H1 (cell line): ENCODE results near the gene RILPL1. TPM values are rescaled to one million over a fixed set of nuclear protein-coding genes. Genes with fewer than 3 reads are reported as not detected.

ENCODE experiments used
- CTCF ChIA-PET: fragments of 300-600 bp; sonication (Branson Sonifier 250); formaldehyde crosslinking; loops from one replicate; lab custom pipeline; 2021; ENCODE audit not compliant: partially characterized antibody; lab: Charles Lee
- POLR2A ChIA-PET: fragments of 300-600 bp; sonication (Branson Sonifier 250); formaldehyde crosslinking; loops from one replicate; lab custom pipeline; 2021; ENCODE audit warnings: inconsistent platforms; ENCODE audit not compliant: partially characterized antibody; lab: Charles Lee
- DNase-seq, 2 experiments: peaks; one replicate each; pipeline versions ENCODE4 v3.0.0 to v3.0.0-alpha.2; 2010 to 2022; ENCODE audit warnings: low spot score in 2 of 2, low read depth in 1 of 2, mixed read lengths in 1 of 2
- FAIRE-seq: peaks from 2 replicates; lab custom pipeline; 2011; peaks lifted over from hg19 to GRCh38; lab: Jason Lieb, UNC
- H2AFZ ChIP-seq: 2 replicates; pipeline ENCODE4 v1.8.1; 2012; ENCODE audit warnings: low read length, inconsistent platforms
- H2AK5ac ChIP-seq: 2 replicates; pipeline ENCODE4 v1.6.1; 2013; ENCODE audit warnings: low read depth, low read length
- H2BK120ac ChIP-seq: replicated peaks from 2 replicates; pipeline ENCODE3; 2013; ENCODE audit warnings: low read depth, low read length, inconsistent platforms
- H2BK12ac ChIP-seq: 2 replicates; pipeline ENCODE4 v1.6.1; 2013; ENCODE audit warnings: low read depth, low read length
- H2BK15ac ChIP-seq: 2 replicates; pipeline ENCODE4 v1.6.1; 2013; ENCODE audit warnings: low read length
- H2BK20ac ChIP-seq: 2 replicates; pipeline ENCODE4 v1.6.1; 2013; ENCODE audit warnings: low read length
- H2BK5ac ChIP-seq: 2 replicates; pipeline ENCODE4 v1.6.1; 2013; ENCODE audit warnings: low read depth, low read length
- H3K14ac ChIP-seq: 2 replicates; pipeline ENCODE4 v1.6.1; 2013; ENCODE audit warnings: inconsistent platforms; ENCODE audit not compliant: insufficient read length
- H3K18ac ChIP-seq: 2 replicates; pipeline ENCODE4 v1.6.1; 2013; ENCODE audit warnings: low read length; ENCODE audit errors: extremely low read depth
- H3K23ac ChIP-seq: 2 replicates; pipeline ENCODE4 v1.6.1; 2013; ENCODE audit warnings: inconsistent platforms; ENCODE audit not compliant: insufficient read length
- H3K23me2 ChIP-seq: 2 replicates; pipeline ENCODE4 v1.6.1; 2013; ENCODE audit warnings: low read depth, low read length
- H3K27ac ChIP-seq: 2 replicates; pipeline ENCODE4 v1.6.1; 2011; ENCODE audit warnings: low read depth, low read length, inconsistent platforms
- H3K27me3 ChIP-seq, 4 experiments: replicated peaks in 1 of 4; 1 replicate in 1 of 4; 2 replicates in 3 of 4; pipeline versions ENCODE4 v1.6.1 to v1.8.1; 2011 to 2013; ENCODE audit warnings: low read length in 3 of 4, mild to moderate bottlenecking in 3 of 4, inconsistent platforms in 2 of 4, mixed read lengths in 2 of 4, moderate library complexity in 1 of 4; ENCODE audit not compliant: control insufficient read depth in 3 of 4, insufficient read depth in 3 of 4; ENCODE audit errors: extremely low read depth in 1 of 4
- H3K36me3 ChIP-seq, 4 experiments: 2 replicates each; pipeline versions ENCODE4 v1.6.1 to v1.8.1; 2011 to 2013; ENCODE audit warnings: mild to moderate bottlenecking in 4 of 4, low read length in 3 of 4, moderate library complexity in 2 of 4, control low read depth in 1 of 4, inconsistent platforms in 1 of 4; ENCODE audit not compliant: insufficient read depth in 4 of 4, control insufficient read depth in 2 of 4
- H3K4ac ChIP-seq: replicated peaks from 2 replicates; pipeline ENCODE3; 2013; ENCODE audit warnings: low read length, low read depth, mixed read lengths, inconsistent platforms; ENCODE audit not compliant: insufficient read length
- H3K4me1 ChIP-seq, 4 experiments: replicated peaks in 1 of 4; 1 replicate in 1 of 4; 2 replicates in 3 of 4; pipeline versions ENCODE4 v1.6.1 to v1.8.1; 2011 to 2013; ENCODE audit warnings: low read length in 3 of 4, inconsistent platforms in 2 of 4, mixed read lengths in 1 of 4; ENCODE audit not compliant: insufficient read depth in 4 of 4, control insufficient read depth in 3 of 4
- H3K4me2 ChIP-seq, 2 experiments: 2 replicates each; pipeline versions ENCODE4 v1.6.1 to v1.8.1; 2011 to 2013; ENCODE audit warnings: low read depth in 2 of 2, low read length in 2 of 2, control low read depth in 1 of 2, inconsistent platforms in 1 of 2, mild to moderate bottlenecking in 1 of 2; ENCODE audit not compliant: insufficient read depth in 1 of 2
- H3K4me3 ChIP-seq, 4 experiments: fragments of 200-600, 300-600 bp in 1 of 4; sonication (generic), shearing (Covaris generic), sonication (Bioruptor Twin) in 1 of 4; 2 replicates each; pipeline versions ENCODE4 v1.5.1 to v1.8.1; 2011 to 2016; ENCODE audit warnings: low read length in 4 of 4, low read depth in 3 of 4, control low read depth in 2 of 4, inconsistent platforms in 2 of 4, mild to moderate bottlenecking in 2 of 4, mixed read lengths in 1 of 4, moderate library complexity in 1 of 4; ENCODE audit not compliant: insufficient read depth in 2 of 4; ENCODE audit errors: extremely low read depth in 1 of 4
- H3K56ac ChIP-seq: replicated peaks from 2 replicates; pipeline ENCODE3; 2013; ENCODE audit warnings: low read depth, mild to moderate bottlenecking, mixed read lengths, low read length, inconsistent platforms; ENCODE audit not compliant: insufficient read length
- H3K79me1 ChIP-seq: 2 replicates; pipeline ENCODE4 v1.6.1; 2013; ENCODE audit warnings: low read depth, low read length, control low read depth
- H3K79me2 ChIP-seq, 2 experiments: 2 replicates each; pipeline versions ENCODE4 v1.6.1 to v1.8.1; 2012 to 2013; ENCODE audit warnings: low read length in 2 of 2, mild to moderate bottlenecking in 2 of 2, inconsistent platforms in 1 of 2; ENCODE audit not compliant: insufficient read depth in 2 of 2, control insufficient read depth in 1 of 2
- H3K9ac ChIP-seq, 4 experiments: replicated peaks in 1 of 4; 1 replicate in 1 of 4; 2 replicates in 3 of 4; pipeline versions ENCODE4 v1.6.1 to v1.8.1; 2011 to 2013; ENCODE audit warnings: low read depth in 3 of 4, low read length in 3 of 4, control low read depth in 2 of 4, mild to moderate bottlenecking in 2 of 4, moderate library complexity in 2 of 4, inconsistent platforms in 1 of 4; ENCODE audit errors: extremely low read depth in 1 of 4
- H3K9me3 ChIP-seq, 2 experiments: 2 replicates each; pipeline versions ENCODE4 v1.6.1 to v1.8.1; 2012 to 2013; ENCODE audit warnings: mild to moderate bottlenecking in 2 of 2, moderate library complexity in 2 of 2, control low read depth in 1 of 2, inconsistent platforms in 1 of 2, low read depth in 1 of 2, low read length in 1 of 2, mixed read lengths in 1 of 2; ENCODE audit not compliant: insufficient read depth in 2 of 2
- H4K20me1 ChIP-seq, 2 experiments: replicated peaks in 1 of 2; 2 replicates each; pipeline versions ENCODE3 to v1.8.1; 2011 to 2013; ENCODE audit warnings: inconsistent platforms in 2 of 2, low read length in 2 of 2, mild to moderate bottlenecking in 1 of 2; ENCODE audit not compliant: insufficient read depth in 2 of 2, control insufficient read depth in 1 of 2
- H4K5ac ChIP-seq: 2 replicates; pipeline ENCODE4 v1.6.1; 2013; ENCODE audit warnings: low read length, low read depth, mixed read lengths, inconsistent platforms; ENCODE audit not compliant: insufficient read length
- H4K8ac ChIP-seq: 2 replicates; pipeline ENCODE4 v1.8.0; 2013; ENCODE audit warnings: mild to moderate bottlenecking, moderate library complexity, low read length, inconsistent platforms; ENCODE audit not compliant: insufficient read depth; ENCODE audit errors: extremely low read depth
- H4K91ac ChIP-seq: replicated peaks from 2 replicates; pipeline ENCODE3; 2013; ENCODE audit warnings: low read length, mixed read lengths, inconsistent platforms; ENCODE audit not compliant: insufficient read length
- CBX5 ChIP-seq: fragments of 300-800, 300-1000 bp; sonication (generic); IDR thresholded peaks from 2 replicates; pipeline ENCODE4 v1.7.1; 2016; ENCODE audit warnings: antibody characterized with exemption, low read length, low read depth
- CTCF ChIP-seq, 3 experiments: IDR thresholded peaks; 1 replicate in 2 of 3; 2 replicates in 1 of 3; pipeline versions ENCODE4 v1.5.1 to v1.6.1; 2011; ENCODE audit warnings: low read length in 3 of 3, mild to moderate bottlenecking in 3 of 3, inconsistent platforms in 2 of 3, low read depth in 1 of 3, moderate library complexity in 1 of 3; ENCODE audit not compliant: insufficient read depth in 1 of 3; ENCODE audit errors: control extremely low read depth in 1 of 3
- FOSL1 ChIP-seq: IDR thresholded peaks from 2 replicates; pipeline ENCODE4 v1.6.1; 2011; ENCODE audit warnings: mild to moderate bottlenecking, low read depth, low read length, moderate library complexity; ENCODE audit not compliant: insufficient read depth
- HDAC2 ChIP-seq, 2 experiments: fragments of 300-600 bp in 1 of 2; sonication (generic) in 1 of 2; IDR thresholded peaks; 2 replicates each; pipeline ENCODE4 v1.6.1; 2011 to 2012; ENCODE audit warnings: low read depth in 2 of 2, low read length in 2 of 2, mild to moderate bottlenecking in 2 of 2, moderate library complexity in 2 of 2, borderline replicate concordance in 1 of 2, inconsistent platforms in 1 of 2
- HDAC6 ChIP-seq: IDR thresholded peaks from one replicate; pipeline ENCODE4 v1.7.1; 2012; ENCODE audit warnings: low read depth, mild to moderate bottlenecking, inconsistent platforms, low read length, moderate library complexity
- POU5F1 ChIP-seq: IDR thresholded peaks from 2 replicates; pipeline ENCODE4 v1.6.1; 2011; ENCODE audit warnings: low read depth, mild to moderate bottlenecking, low read length, moderate library complexity
- RBBP5 ChIP-seq: IDR thresholded peaks from 2 replicates; pipeline ENCODE4 v1.7.1; 2012; ENCODE audit warnings: low read depth, mild to moderate bottlenecking, inconsistent platforms, low read length, moderate library complexity, borderline replicate concordance
- RFX5 ChIP-seq: IDR thresholded peaks from 2 replicates; pipeline ENCODE4 v1.6.1; 2011; ENCODE audit warnings: low read depth, low read length, improper control_type of control experiment, borderline replicate concordance
- WGBS, 2 experiments: shearing (Covaris generic) in 1 of 2; methylation state at CpG; one replicate each; pipeline versions ENCODE4 v1.1.6 to v1.1.7; 2013 to 2015; ENCODE audit warnings: low lambda C conversion rate in 2 of 2, mixed read lengths in 2 of 2, inconsistent platforms in 1 of 2, low coverage in 1 of 2, missing lambda C conversion rate in 1 of 2; ENCODE audit not compliant: insufficient replicate concordance in 2 of 2, insufficient coverage in 1 of 2, insufficient read length in 1 of 2; ENCODE audit errors: extremely low coverage in 1 of 2, missing lambda C conversion rate in 1 of 2; 5-methylcytosine and 5-hydroxymethylcytosine counted together
- polyA plus RNA-seq, 7 experiments: library from polyadenylated mRNA; depleted of rRNA in 3 of 7; stranded (reverse) in 5 of 7; unstranded in 2 of 7; fragments of >200 nt in 5 of 7; fragments of 200-250 nt in 2 of 7; gene quantifications; 1 replicate in 5 of 7; 2 replicates in 1 of 7; 4 replicates in 1 of 7; pipeline versions ENCODE4 v1.2.1 to v1.2.3, GENCODE V29; 2011 to 2013; ENCODE audit warnings: missing spikeins in 2 of 7, mixed read lengths in 2 of 7
- total RNA-seq: library from RNA; stranded (reverse); fragmentation: NEBNext Ultra II Directional; extraction: Animal tissue kit (Norgen Biotek cat#: 25700); gene quantifications from 2 replicates; pipeline ENCODE4 v1.2.1, GENCODE V29; 2021

Gene RILPL1
- total and polyA plus RNA-seq, 2 of the 8 experiments (the other 6 are each of a cell fraction or from before 2014, with no cell fraction given): 6.7 to 9.4 TPM

- H2AFZ ChIP-seq: no peak overlapping the region
- H4K5ac ChIP-seq: no peak overlapping the region
- H4K8ac ChIP-seq: no peak overlapping the region
- peaks cover 11% of the 10 kb centered on the region; the same call in 1 of the 2 replicates for H3K23me2 ChIP-seq
- no peak overlapping the region for H3K23ac ChIP-seq
- H3K79me1 ChIP-seq: no peaks in the 10 kb centered on the region
- H2BK5ac ChIP-seq: no peak overlapping the region
- H4K91ac ChIP-seq: no peak overlapping the region
- H3K36me3 ChIP-seq: no peaks in the 10 kb centered on the region
- H2BK20ac ChIP-seq: no peak overlapping the region
- no peak overlapping the region for H3K4me3 ChIP-seq
- no peak overlapping the region for H3K14ac ChIP-seq
- no peak overlapping the region for H3K56ac ChIP-seq
- peaks cover 0 to 6% of the 10 kb centered on the region in 2 experiments for H4K20me1 ChIP-seq
- DNase-seq (no peak), FAIRE-seq (no peak)
- no peak overlapping the region for H3K27ac ChIP-seq
- no peak overlapping the region for H2BK120ac ChIP-seq
- no peak overlapping the region for H3K9ac ChIP-seq
- CTCF ChIA-PET: interaction anchor here (1.1 kb wide), 1 partner anchor 10 kb away, joined by 3 read pairs; no protein-coding TSS in a partner anchor
- H3K27me3 ChIP-seq: peaks cover 0 to 4% (median 0%) of the 10 kb centered on the region in 4 experiments; a peak in 3 of 7 replicates
- H3K4ac ChIP-seq: no peak overlapping the region
- H3K9me3 ChIP-seq: no peaks in the 10 kb centered on the region
- H2BK12ac ChIP-seq: no peak overlapping the region
- H3K18ac ChIP-seq: no peak overlapping the region
- POLR2A ChIA-PET: interaction anchor here (1.1 to 1.2 kb wide), 2 partner anchors 21 to 74 kb away, joined by 3 to 4 read pairs; no protein-coding TSS in a partner anchor
- no peak overlapping the region for H3K4me2 ChIP-seq
- peaks cover 0 to 5% (median 0%) of the 10 kb centered on the region in 4 experiments; a peak in 2 of 7 replicates for H3K4me1 ChIP-seq
- H2AK5ac ChIP-seq: no peak overlapping the region
- H3K79me2 ChIP-seq: no peaks in the 10 kb centered on the region
- H2BK15ac ChIP-seq: no peak overlapping the region
- 90% methylated on average over 5 of the region's 5 CpGs; no CpG with 5 or more reads in 1 of the 2 experiments for WGBS, 2 experiments
- TF ChIP-seq CBX5: no peak
- TF ChIP-seq RBBP5: no peak
- no peak for TF ChIP-seq HDAC2 (IDR thresholded peaks at IDR 0.05; ENCODE audit: borderline replicate concordance in 1 of 2, low read depth in 2 of 2, low read length in 2 of 2)
- no peak for TF ChIP-seq POU5F1
- TF ChIP-seq HDAC6: no peak
- TF ChIP-seq FOSL1: no peak
- TF ChIP-seq CTCF (IDR thresholded peaks at IDR 0.05; ENCODE audit: control extremely low read depth in 1 of 3, insufficient read depth in 1 of 3, low read depth in 1 of 3, low read length in 3 of 3): no peak
- no peak for TF ChIP-seq RFX5
These were observed 2.9 kb downstream of the RILPL1 start for GRCh38 chr12:123530668-123531067.
